AG04450 (cell line): ENCODE data around the gene FBXO41. TPM values are rescaled to one million over a fixed set of nuclear protein-coding genes. Genes with fewer than 3 reads are reported as not detected.

Source experiments
- CTCF ChIA-PET: fragments of 300-600, 350-600 bp; formaldehyde crosslinking; extraction: SDS; loops from one replicate; lab custom pipeline; 2022; ENCODE audit warnings: antibody characterized with exemption, inconsistent platforms; lab: Charles Lee
- POLR2A ChIA-PET: fragments of 350-600 bp; formaldehyde crosslinking; extraction: SDS; loops from one replicate; lab custom pipeline; 2021; ENCODE audit warnings: antibody characterized with exemption, inconsistent platforms; lab: Yijun Ruan, JAX
- DNase-seq: peaks from one replicate; pipeline ENCODE4 v3.0.0-alpha.2; 2011; ENCODE audit warnings: low read depth, low spot score
- H3K27ac ChIP-seq: one replicate; pipeline ENCODE4 v1.5.1; 2012; ENCODE audit warnings: low read depth, low read length, control low read depth
- H3K27me3 ChIP-seq: one replicate; pipeline ENCODE4 v1.6.0; 2012; ENCODE audit warnings: low read length; ENCODE audit not compliant: control insufficient read depth, insufficient read depth
- H3K4me3 ChIP-seq: 2 replicates; pipeline ENCODE4 v1.5.1; 2011; ENCODE audit warnings: mild to moderate bottlenecking, low read depth, low read length, control low read depth
- H3K9me3 ChIP-seq: 2 replicates; pipeline ENCODE4 v1.5.1; 2012; ENCODE audit warnings: low read length; ENCODE audit not compliant: control insufficient read depth, insufficient read depth
- CTCF ChIP-seq: IDR thresholded peaks from 2 replicates; pipeline ENCODE4 v1.5.1; 2011; ENCODE audit warnings: low read depth, low read length, control low read depth, inconsistent platforms
- polyA plus RNA-seq: library from polyadenylated mRNA; depleted of rRNA; stranded (reverse); fragments of >200 nt; gene quantifications from 2 replicates; pipeline ENCODE4 v1.2.3, GENCODE V29; 2011

The FBXO41 gene
- polyA plus RNA-seq, 1 experiment: 2.5 TPM

- POLR2A ChIA-PET: interaction anchor here (0.8 to 2.8 kb wide), 8 partner anchors 11 to 505 kb away, joined by 3 to 14 read pairs (median 5); partner anchors contain the start of genes ALMS1 and TPRKB
- no peak for DNase-seq
- Histone ChIP-seq H3K27ac (no peak overlapping the region), H3K9me3 (no peaks in the 10 kb centered on the region), H3K4me3 (peak overlapping the region; percentile 77), H3K27me3 (no peaks in the 10 kb centered on the region)
- CTCF ChIA-PET: interaction anchor here (1.1 to 1.6 kb wide), 3 partner anchors 20 to 147 kb away, joined by 3 to 11 read pairs (median 5); no protein-coding TSS in a partner anchor
- no peak for TF ChIP-seq CTCF
Observed at GRCh38 chr2:73232403-73233153, 51.7 kb downstream of the FBXO41 start.

- ChIA-PET CTCF (interaction anchor here (1.2 to 1.5 kb wide), 2 partner anchors 15 to 16 kb away, joined by 3 to 4 read pairs; no protein-coding TSS in a partner anchor), POLR2A (no interaction called here)
- no peak for TF ChIP-seq CTCF
Observed at GRCh38 chr2:73228631-73229030, 55.6 kb downstream of the FBXO41 start.

GRCh38 chr2:73227086-73227485 lies 57.2 kb downstream of the FBXO41 start:
- ChIA-PET POLR2A (interaction anchor here (0.9 to 1.3 kb wide), 2 partner anchors 8 to 14 kb away, joined by 3 read pairs; no protein-coding TSS in a partner anchor), CTCF (no interaction called here)
- Histone ChIP-seq H3K27me3 (no peaks in the 10 kb centered on the region), H3K9me3 (no peaks in the 10 kb centered on the region), H3K4me3 (no peak overlapping the region), H3K27ac (no peak overlapping the region)
- TF ChIP-seq CTCF: no peak
- DNase-seq: no peak

More at GRCh38 chr2:73228631-73229030, 55.6 kb downstream of the FBXO41 start:
- no peak overlapping the region for H3K27ac ChIP-seq
- no peaks in the 10 kb centered on the region for H3K9me3 ChIP-seq
- H3K27me3 ChIP-seq: no peaks in the 10 kb centered on the region
- H3K4me3 ChIP-seq: no peak overlapping the region
- no peak for DNase-seq

- TF ChIP-seq CTCF: no peak
- POLR2A ChIA-PET: no interaction called here
- Histone ChIP-seq H3K4me3 (no peak overlapping the region), H3K27ac (no peak overlapping the region), H3K27me3 (no peaks in the 10 kb centered on the region), H3K9me3 (no peaks in the 10 kb centered on the region)
- DNase-seq: no peak
- CTCF ChIA-PET: interaction anchor here (2.1 kb wide), 1 partner anchor 13 kb away, joined by 5 read pairs; no protein-coding TSS in a partner anchor
Observed at GRCh38 chr2:73225513-73226360, 58.5 kb downstream of the FBXO41 start.
